HepG2 (cell line): ENCODE measurements around the gene PGC. TPM values are rescaled to one million over a fixed set of nuclear protein-coding genes. Genes with fewer than 3 reads are reported as not detected.

ENCODE experiments used
- ADNP ChIP-seq: sonication (generic); formaldehyde crosslinking; IDR thresholded peaks from 2 replicates; pipeline ENCODE4 v1.4.0; 2020; ENCODE audit warnings: missing genetic modification reagents
- ARID4A ChIP-seq: sonication (generic); formaldehyde crosslinking; IDR thresholded peaks from 2 replicates; pipeline ENCODE4 v1.5.0; 2020; ENCODE audit warnings: mild to moderate bottlenecking, missing genetic modification reagents, borderline replicate concordance
- BRF2 ChIP-seq: sonication (generic); formaldehyde crosslinking; IDR thresholded peaks from 2 replicates; pipeline ENCODE4 v1.8.1; 2022; ENCODE audit warnings: mild to moderate bottlenecking, missing genetic modification reagents
- CENPT ChIP-seq: sonication (generic); formaldehyde crosslinking; IDR thresholded peaks from 2 replicates; pipeline ENCODE4 v1.8.0; 2022; ENCODE audit warnings: low read depth, mild to moderate bottlenecking, moderate library complexity, missing genetic modification reagents
- CHD2 ChIP-seq: IDR thresholded peaks from 2 replicates; pipeline ENCODE4 v1.6.1; 2011; ENCODE audit warnings: low read depth, low read length, improper control_type of control experiment
- FIP1L1 ChIP-seq: fragments of 200-400 bp; formaldehyde crosslinking; IDR thresholded peaks from 2 replicates; pipeline ENCODE4 v1.6.1; 2018; ENCODE audit warnings: low read depth, mild to moderate bottlenecking, low read length, moderate library complexity, borderline replicate concordance; ENCODE audit not compliant: insufficient read depth
- HNRNPLL ChIP-seq: fragments of 200-400 bp; formaldehyde crosslinking; IDR thresholded peaks from 2 replicates; pipeline ENCODE4 v1.6.1; 2017; ENCODE audit warnings: mild to moderate bottlenecking, low read depth, low read length; ENCODE audit not compliant: poor library complexity, severe bottlenecking
- JUNB ChIP-seq: sonication (generic); formaldehyde crosslinking; IDR thresholded peaks from 2 replicates; pipeline ENCODE4 v1.8.0; 2022; ENCODE audit warnings: missing genetic modification reagents, mild to moderate bottlenecking, borderline replicate concordance
- KDM2A ChIP-seq: sonication (generic); formaldehyde crosslinking; IDR thresholded peaks from 2 replicates; pipeline ENCODE4 v1.4.0; 2020; ENCODE audit warnings: low read depth, missing genetic modification reagents, borderline replicate concordance
- REL ChIP-seq: sonication (generic); formaldehyde crosslinking; conservative IDR thresholded peaks from 2 replicates; pipeline ENCODE4 v1.8.0; 2022; ENCODE audit warnings: mild to moderate bottlenecking, missing genetic modification reagents, moderate library complexity
- SAFB2 ChIP-seq: sonication (generic); formaldehyde crosslinking; IDR thresholded peaks from 2 replicates; pipeline ENCODE4 v1.5.1; 2020; ENCODE audit warnings: missing genetic modification reagents, low read depth, mild to moderate bottlenecking, borderline replicate concordance
- SOX5 ChIP-seq: IDR thresholded peaks from 2 replicates; pipeline ENCODE4 v1.6.1; 2016; ENCODE audit warnings: borderline replicate concordance
- TBP ChIP-seq: sonication (generic); formaldehyde crosslinking; IDR thresholded peaks from 2 replicates; pipeline ENCODE4 v1.5.0; 2020; ENCODE audit warnings: missing genetic modification reagents
- TSC22D2 ChIP-seq: sonication (generic); formaldehyde crosslinking; IDR thresholded peaks from 2 replicates; pipeline ENCODE4 v1.5.1; 2020; ENCODE audit warnings: missing genetic modification reagents, mild to moderate bottlenecking, borderline replicate concordance
- YEATS2 ChIP-seq: sonication (generic); formaldehyde crosslinking; IDR thresholded peaks from 2 replicates; pipeline ENCODE4 v1.4.0; 2020; ENCODE audit warnings: missing genetic modification reagents, borderline replicate concordance
- ZFX ChIP-seq: sonication (generic); formaldehyde crosslinking; IDR thresholded peaks from 2 replicates; pipeline ENCODE4 v1.4.0; 2020; ENCODE audit warnings: mild to moderate bottlenecking, low read depth, missing genetic modification reagents, moderate library complexity
- ZNF484 ChIP-seq: sonication (generic); formaldehyde crosslinking; IDR thresholded peaks from 2 replicates; pipeline ENCODE4 v1.5.1; 2020; ENCODE audit warnings: mild to moderate bottlenecking, low read depth, missing genetic modification reagents, borderline replicate concordance
- ZNF768 ChIP-seq: sonication (generic); formaldehyde crosslinking; IDR thresholded peaks from 2 replicates; pipeline ENCODE4 v1.4.0; 2020; ENCODE audit warnings: missing genetic modification reagents
- ZNF776 ChIP-seq: sonication (generic); formaldehyde crosslinking; IDR thresholded peaks from 2 replicates; pipeline ENCODE4 v1.4.0; 2020; ENCODE audit warnings: mild to moderate bottlenecking, missing genetic modification reagents
- ZNF782 ChIP-seq: sonication (generic); formaldehyde crosslinking; IDR thresholded peaks from 2 replicates; pipeline ENCODE4 v1.4.0; 2020; ENCODE audit warnings: missing genetic modification reagents, mild to moderate bottlenecking, borderline replicate concordance
- ZXDC ChIP-seq: sonication (generic); formaldehyde crosslinking; IDR thresholded peaks from 2 replicates; pipeline ENCODE4 v1.5.0; 2020; ENCODE audit warnings: mild to moderate bottlenecking, missing genetic modification reagents
- polyA plus RNA-seq, 8 experiments: library from polyadenylated mRNA; depleted of rRNA in 3 of 8; stranded (reverse) in 7 of 8; unstranded in 1 of 8; fragments of >200 nt; fragmentation: Illumina TruSeq in 4 of 8; extraction: Trizol in 4 of 8; gene quantifications; 2 replicates each; pipeline versions ENCODE4 v1.2.1 to v1.2.3, GENCODE V29; 2011 to 2016; ENCODE audit warnings: low read depth in 4 of 8, missing spikeins in 1 of 8, mixed read lengths in 1 of 8; ENCODE audit not compliant: insufficient read depth in 1 of 8
- total RNA-seq, 5 experiments: library from RNA; depleted of rRNA; stranded (reverse); fragments of >200 nt; fragmentation: Illumina TruSeq; extraction: Trizol; gene quantifications; 2 replicates each; pipeline ENCODE4 v1.2.3, GENCODE V29; 2016; ENCODE audit warnings: low read depth in 1 of 5

PGC gene
- total and polyA plus RNA-seq, 2 of the 13 experiments (the other 11 are each of a cell fraction or from before 2014, with no cell fraction given), result 426 to 502 TPM

GRCh38 chr6:41705996-41706835 lies 41.0 kb downstream of the PGC start (continued):
- TF ChIP-seq CHD2, result no peak
- no peak for TF ChIP-seq FIP1L1
- no peak for TF ChIP-seq JUNB (CRISPR knock-in tag)
- peak; percentile 78 for TF ChIP-seq KDM2A (CRISPR knock-in tag)
- TF ChIP-seq CENPT (CRISPR knock-in tag), result no peak
- peak; percentile 60; the same call in 1 of the 2 replicates for TF ChIP-seq ZNF768 (CRISPR knock-in tag)
- peak; percentile 29; the same call in 1 of the 2 replicates for TF ChIP-seq ARID4A (CRISPR knock-in tag)
- no peak for TF ChIP-seq REL (CRISPR knock-in tag)
- TF ChIP-seq ZXDC (CRISPR knock-in tag), result no peak
- TF ChIP-seq ZFX, result peak; percentile 91
- no peak for TF ChIP-seq ZNF484 (CRISPR knock-in tag)
- 0 out of 2 replicates have a peak, but pooled peaks have one; percentile 7 for TF ChIP-seq SOX5 (CRISPR knock-in tag)
- TF ChIP-seq SAFB2, result no peak
- TF ChIP-seq HNRNPLL, result peak; percentile 34
- TF ChIP-seq TBP (CRISPR knock-in tag), result no peak
- no peak for TF ChIP-seq BRF2 (CRISPR knock-in tag)
- TF ChIP-seq ZNF776 (CRISPR knock-in tag), result no peak
- no peak for TF ChIP-seq YEATS2 (CRISPR knock-in tag)
- TF ChIP-seq ZNF782 (CRISPR knock-in tag), result peak; percentile 68; the same call in 1 of the 2 replicates
- TF ChIP-seq TSC22D2 (CRISPR knock-in tag), result no peak
- TF ChIP-seq ADNP, result no peak
